Measurements from ENCODE around the gene SYP.
"Not testable (repeated sequence)": the region's sequence is repeated elsewhere in the genome, so short reads cannot be mapped to it uniquely, and the experiment has no call there.

SYP gene

GRCh38 chrX:49175435-49176274 lies 24.3 kb downstream of the SYP start:
- no peak for DNase-seq (ENCODE audit: low read depth)
- no peak for TF ChIP-seq CTCF (IDR thresholded peaks at IDR 0.05; ENCODE audit: control insufficient read depth, insufficient read depth, low read depth, low read length, missing control alignments)
- no peak overlapping the region for H3K4me3 ChIP-seq (ENCODE audit: control insufficient read depth, low read depth, low read length)

GRCh38 chrX:49174723-49175122 lies 25.3 kb downstream of the SYP start:
- TF ChIP-seq CTCF (IDR thresholded peaks at IDR 0.05; ENCODE audit: control insufficient read depth, insufficient read depth, low read depth, low read length, missing control alignments): no peak
- no peak overlapping the region for H3K4me3 ChIP-seq (ENCODE audit: control insufficient read depth, low read depth, low read length)
- no peak for DNase-seq (ENCODE audit: low read depth)

- DNase-seq (ENCODE audit: low read depth): not testable (repeated sequence)
Observed at GRCh38 chrX:49173544-49173943, 26.4 kb downstream of the SYP start.

GRCh38 chrX:49172280-49172780 lies 27.7 kb downstream of the SYP start:
- H3K4me3 ChIP-seq (ENCODE audit: control insufficient read depth, low read depth, low read length): peak overlapping the region; percentile 88
- no peak for DNase-seq (ENCODE audit: low read depth)
- no peak for TF ChIP-seq CTCF (IDR thresholded peaks at IDR 0.05; ENCODE audit: control insufficient read depth, insufficient read depth, low read depth, low read length, missing control alignments)

More at GRCh38 chrX:49173544-49173943, 26.4 kb downstream of the SYP start:
- H3K4me3 ChIP-seq (ENCODE audit: control insufficient read depth, low read depth, low read length): not testable (repeated sequence)

- peak within 1 kb of the TSS; percentile 88 for H3K4me3 ChIP-seq (ENCODE audit: control insufficient read depth, low read depth, low read length)
- DNase-seq (ENCODE audit: low read depth): no peak
- no peak for TF ChIP-seq CTCF (IDR thresholded peaks at IDR 0.05; ENCODE audit: control insufficient read depth, insufficient read depth, low read depth, low read length, missing control alignments)
Observed at GRCh38 chrX:49171752-49172279, 28.2 kb downstream of the SYP start, which contains the start of gene PLP2. PLP2 (plus strand) TSS chrX:49171898; CDS start chrX:49172001, 103 bp downstream.

GRCh38 chrX:49167740-49168108 lies 32.3 kb downstream of the SYP start:
- DNase-seq (ENCODE audit: low read depth): no peak
- TF ChIP-seq CTCF (IDR thresholded peaks at IDR 0.05; ENCODE audit: control insufficient read depth, insufficient read depth, low read depth, low read length, missing control alignments): no peak
- H3K4me3 ChIP-seq (ENCODE audit: control insufficient read depth, low read depth, low read length): peak overlapping the region; percentile 50
